ENCODE data around the gene ACRV1. TPM values are rescaled to one million over a fixed set of nuclear protein-coding genes. Genes with fewer than 3 reads are reported as not detected.

The ACRV1 gene
- total and polyA plus RNA-seq, 2 donors (not counting 3 experiments of a cell fraction or from before 2014, with no cell fraction given), result not detected

DNA sequence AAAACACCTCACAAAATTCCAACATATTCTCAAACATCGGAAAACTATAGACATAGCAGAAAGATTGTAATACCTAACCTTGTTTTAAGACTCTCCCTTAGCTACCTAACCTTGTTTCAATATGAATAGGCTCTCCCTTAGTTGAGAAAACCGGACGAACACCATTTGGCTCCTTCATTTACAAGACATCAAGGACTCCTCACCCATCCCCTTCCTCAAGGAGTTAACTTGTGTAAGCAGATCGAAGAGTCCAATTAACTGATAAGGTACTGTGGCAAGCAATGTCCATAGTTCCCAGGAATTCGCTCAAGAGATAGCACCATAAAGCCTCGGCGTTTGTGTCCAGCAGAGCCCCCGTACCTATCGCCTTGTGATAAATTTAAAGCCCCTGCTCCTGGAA is 4.6 kb upstream of the ACRV1 start:
- no TSS peak for BruUV-seq (replicated peaks)
- Histone ChIP-seq H3K4me2 (ENCODE audit: insufficient read depth, low read length) (no peak overlapping the region), H2AFZ (ENCODE audit: low read depth, low read length) (no peak overlapping the region), H3K4me1 (ENCODE audit: control insufficient read depth, extremely low read depth, insufficient read depth, low read length) (no peaks in the 10 kb centered on the region), H3K27ac (ENCODE audit: insufficient read depth, low read depth, low read length) (no peak overlapping the region), H3K27me3 (ENCODE audit: control insufficient read depth in 2 of 2, insufficient read depth in 2 of 2, low read length in 2 of 2) (no peaks in the 10 kb centered on the region), H3K9ac (replicated peaks; ENCODE audit: extremely low read depth, insufficient read depth, low read length) (no peak overlapping the region), H4K20me1 (replicated peaks; ENCODE audit: control insufficient read depth, extremely low read depth, insufficient read depth, low read length) (no peaks in the 10 kb centered on the region), H3K9me3 (replicated peaks; ENCODE audit: control insufficient read depth, insufficient read depth, low read length) (no peaks in the 10 kb centered on the region), H3K79me2 (ENCODE audit: control insufficient read depth, insufficient read depth, low read length) (no peaks in the 10 kb centered on the region), H3K9me1 (replicated peaks; ENCODE audit: control insufficient read depth, extremely low read depth, insufficient read depth, low read length) (no peaks in the 10 kb centered on the region), H3K36me3 (ENCODE audit: control insufficient read depth in 2 of 2, extremely low read depth in 1 of 2, insufficient read depth in 2 of 2, low read length in 2 of 2) (no peaks in the 10 kb centered on the region), H3K4me3 (replicated peaks in 1 of 3; ENCODE audit: insufficient read depth in 1 of 3, low read depth in 1 of 3, low read length in 3 of 3) (no peak overlapping the region)
- FAIRE-seq (no peak), DNase-seq (ENCODE audit: low read depth, low spot score) (no peak)
- CTCF ChIA-PET, result interaction anchor here (1.5 kb wide), 1 partner anchor 15 kb away, joined by 6 read pairs; no protein-coding TSS in a partner anchor
- TF ChIP-seq EZH2 (IDR thresholded peaks at IDR 0.05; ENCODE audit: borderline replicate concordance, low read depth, low read length, severe bottlenecking) (no peak), POLR2A (IDR thresholded peaks at IDR 0.05; ENCODE audit: low read depth, low read length) (no peak), POLR2AphosphoS5 (IDR thresholded peaks at IDR 0.05; ENCODE audit: insufficient read depth, low read depth, low read length) (no peak), FOS (IDR thresholded peaks at IDR 0.05; ENCODE audit: borderline replicate concordance, insufficient read depth, low read length) (no peak), MYC (IDR thresholded peaks at IDR 0.05; ENCODE audit: low read depth, low read length) (no peak), JUN (IDR thresholded peaks at IDR 0.05; ENCODE audit: borderline replicate concordance, insufficient read depth, insufficient read length, low read depth) (no peak), GATA2 (IDR thresholded peaks at IDR 0.05; ENCODE audit: insufficient read depth, insufficient read length, low read depth, low read length) (no peak)
- TF ChIP-seq, protein P1, sequence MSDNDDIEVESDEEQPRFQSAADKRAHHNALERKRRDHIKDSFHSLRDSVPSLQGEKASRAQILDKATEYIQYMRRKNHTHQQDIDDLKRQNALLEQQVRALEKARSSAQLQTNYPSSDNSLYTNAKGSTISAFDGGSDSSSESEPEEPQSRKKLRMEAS (IDR thresholded peaks at IDR 0.05; ENCODE audit: insufficient read depth, insufficient read length), result no peak
- TF ChIP-seq, protein P2, sequence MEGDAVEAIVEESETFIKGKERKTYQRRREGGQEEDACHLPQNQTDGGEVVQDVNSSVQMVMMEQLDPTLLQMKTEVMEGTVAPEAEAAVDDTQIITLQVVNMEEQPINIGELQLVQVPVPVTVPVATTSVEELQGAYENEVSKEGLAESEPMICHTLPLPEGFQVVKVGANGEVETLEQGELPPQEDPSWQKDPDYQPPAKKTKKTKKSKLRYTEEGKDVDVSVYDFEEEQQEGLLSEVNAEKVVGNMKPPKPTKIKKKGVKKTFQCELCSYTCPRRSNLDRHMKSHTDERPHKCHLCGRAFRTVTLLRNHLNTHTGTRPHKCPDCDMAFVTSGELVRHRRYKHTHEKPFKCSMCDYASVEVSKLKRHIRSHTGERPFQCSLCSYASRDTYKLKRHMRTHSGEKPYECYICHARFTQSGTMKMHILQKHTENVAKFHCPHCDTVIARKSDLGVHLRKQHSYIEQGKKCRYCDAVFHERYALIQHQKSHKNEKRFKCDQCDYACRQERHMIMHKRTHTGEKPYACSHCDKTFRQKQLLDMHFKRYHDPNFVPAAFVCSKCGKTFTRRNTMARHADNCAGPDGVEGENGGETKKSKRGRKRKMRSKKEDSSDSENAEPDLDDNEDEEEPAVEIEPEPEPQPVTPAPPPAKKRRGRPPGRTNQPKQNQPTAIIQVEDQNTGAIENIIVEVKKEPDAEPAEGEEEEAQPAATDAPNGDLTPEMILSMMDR (IDR thresholded peaks at IDR 0.05; ENCODE audit: extremely low read depth in 1 of 2, insufficient read depth in 1 of 2, low read depth in 1 of 2, low read length in 2 of 2), result no peak
- intact Hi-C loops (cut with micrococcal nuclease), result no loop called here
- dilution Hi-C loops (cut with MboI; ENCODE audit: extremely low pct_ligation_motif_present, low sequenced_read_pairs), result no loop called here
- POLR2A ChIA-PET, result no interaction called here

All from endothelial cell of umbilical vein (primary cell).